ENCODE measurements around the gene RPS6KA1. TPM values are rescaled to one million over a fixed set of nuclear protein-coding genes. Genes with fewer than 3 reads are reported as not detected.

Gene RPS6KA1
- total RNA-seq, 1 donor from 2014 or later, result 175 TPM

DNA sequence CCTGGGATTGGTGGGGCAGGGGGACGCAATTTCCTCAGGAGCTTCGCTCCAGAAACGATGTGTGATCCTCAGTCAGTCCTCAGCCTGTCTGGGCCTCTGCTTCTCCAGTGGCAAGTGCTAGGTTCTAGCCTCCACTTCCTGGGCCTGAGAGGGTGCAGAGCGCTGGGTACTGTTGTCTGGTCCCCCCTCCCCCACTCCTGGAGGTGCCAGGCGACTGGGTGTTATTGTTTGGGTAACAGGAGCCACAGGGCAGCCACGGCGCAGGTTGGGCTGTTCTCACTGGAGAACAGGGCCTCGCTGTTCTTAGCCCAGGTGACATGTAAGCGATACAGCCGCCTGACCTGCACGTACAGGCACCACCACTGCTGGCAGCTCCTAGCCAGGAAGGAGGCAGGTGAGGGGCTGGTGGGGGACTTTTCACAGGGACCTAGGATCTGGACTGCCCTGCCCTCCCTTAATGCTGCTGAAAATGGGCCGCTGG, 2.1 kb downstream of the RPS6KA1 start:
- intact Hi-C loops (cut with micrococcal nuclease), result no loop called here

GRCh38 chr1:26533951-26534509, 4.5 kb downstream of the RPS6KA1 start:
- intact Hi-C loops (cut with micrococcal nuclease), result no loop called here

DNA sequence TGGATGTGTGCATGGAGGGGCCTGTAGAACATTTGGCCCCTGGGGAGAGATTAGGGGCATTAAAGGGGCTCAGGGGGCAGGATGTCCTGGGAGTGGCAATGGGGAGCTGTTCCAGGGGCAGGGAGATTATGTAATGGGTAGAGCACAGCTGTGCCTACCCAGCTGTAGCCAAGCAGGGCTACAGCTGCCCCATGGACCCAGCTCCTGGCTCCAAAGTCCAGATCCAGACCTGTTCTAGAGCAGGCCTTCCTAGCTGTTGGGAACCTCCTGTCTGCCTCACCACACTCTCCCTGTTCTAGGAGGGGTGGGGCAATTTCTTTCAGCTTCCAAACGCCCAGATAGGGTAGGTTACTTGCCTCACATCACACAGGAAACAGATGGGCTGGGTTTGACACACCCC, 5.6 kb downstream of the RPS6KA1 start:
- intact Hi-C loops (cut with micrococcal nuclease), result no loop called here

DNA sequence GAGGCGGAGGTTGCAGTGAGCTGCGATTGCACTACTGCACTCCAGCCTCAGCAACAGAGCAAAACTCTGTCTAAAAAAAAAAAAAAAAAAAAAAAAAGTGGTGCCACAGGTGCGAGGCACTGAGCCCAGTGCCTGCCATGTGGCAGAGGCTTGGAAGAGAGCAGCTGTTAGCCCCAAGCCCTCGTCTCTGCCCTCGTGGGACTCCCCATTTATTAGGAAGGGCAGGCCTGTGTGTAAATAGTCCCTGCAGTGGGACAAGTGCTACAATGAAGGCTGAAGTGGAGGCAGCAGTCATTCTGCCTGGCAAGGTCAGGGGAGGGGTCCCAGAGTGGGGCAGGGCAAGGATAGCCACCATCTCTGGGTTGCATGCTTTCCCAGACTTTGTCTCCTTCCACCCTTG, 6.5 kb downstream of the RPS6KA1 start:
- intact Hi-C loops (cut with micrococcal nuclease), result no loop called here

- intact Hi-C loops (cut with micrococcal nuclease), result no loop called here
These were observed 7.0 kb downstream of the RPS6KA1 start for GRCh38 chr1:26536521-26536920.

- intact Hi-C loops (cut with micrococcal nuclease), result no loop called here
These were observed 8.4 kb downstream of the RPS6KA1 start for GRCh38 chr1:26537951-26538352.

- intact Hi-C loops (cut with micrococcal nuclease), result no loop called here
These were observed 9.2 kb downstream of the RPS6KA1 start for GRCh38 chr1:26538480-26539412.

GRCh38 chr1:26539722-26540121, 10.2 kb downstream of the RPS6KA1 start:
- intact Hi-C loops (cut with micrococcal nuclease), result loop anchor here (5.0 kb wide), 1 partner anchor 158 kb away; the partner anchor contains the start of gene ARID1A

DNA sequence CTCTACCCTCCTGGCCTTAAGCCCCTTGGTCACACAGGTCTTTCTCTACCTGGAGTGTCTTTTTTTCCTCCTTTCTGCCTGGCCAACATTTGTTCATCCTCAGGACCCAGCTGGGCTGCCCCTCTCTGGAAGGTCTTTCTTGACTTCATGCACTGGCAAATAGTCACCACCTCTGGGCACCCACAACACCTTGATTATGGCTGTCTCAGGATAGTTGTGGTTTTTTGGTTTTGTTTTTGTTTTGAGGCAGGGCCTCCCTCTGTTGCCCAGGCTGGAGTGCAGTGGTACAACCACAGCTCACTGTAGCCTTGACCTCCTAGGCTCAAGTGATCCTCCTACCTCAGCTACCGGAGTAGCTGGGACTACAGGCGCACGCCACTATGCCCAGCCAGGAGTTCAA, 10.8 kb downstream of the RPS6KA1 start:
- intact Hi-C loops (cut with micrococcal nuclease), result loop anchor here (5.0 kb wide), 1 partner anchor 157 kb away; the partner anchor contains the start of gene ARID1A

GRCh38 chr1:26541431-26541815, 11.9 kb downstream of the RPS6KA1 start:
- intact Hi-C loops (cut with micrococcal nuclease), result loop anchor here (5.0 kb wide), 1 partner anchor 156 kb away; the partner anchor contains the start of gene ARID1A

GRCh38 chr1:26541816-26542711, 12.5 kb downstream of the RPS6KA1 start:
- intact Hi-C loops (cut with micrococcal nuclease), result loop anchor here (1.0 to 5.0 kb wide), 2 partner anchors 13 to 155 kb away; partner anchors contain the start of genes ARID1A and RPS6KA1

- intact Hi-C loops (cut with micrococcal nuclease), result loop anchor here (1.0 to 5.0 kb wide), 2 partner anchors 14 to 154 kb away; partner anchors contain the start of genes ARID1A and RPS6KA1
These were observed 13.3 kb downstream of the RPS6KA1 start for GRCh38 chr1:26542771-26543451.

- intact Hi-C loops (cut with micrococcal nuclease), result loop anchor here (5.0 kb wide), 1 partner anchor 154 kb away; the partner anchor contains the start of gene ARID1A
These were observed 13.9 kb downstream of the RPS6KA1 start for GRCh38 chr1:26543462-26543861.

- intact Hi-C loops (cut with micrococcal nuclease), result loop anchor here (2.0 to 5.0 kb wide), 2 partner anchors 153 to 245 kb away; partner anchors contain the start of gene ARID1A
These were observed 14.6 kb downstream of the RPS6KA1 start for GRCh38 chr1:26544126-26544525.

DNA sequence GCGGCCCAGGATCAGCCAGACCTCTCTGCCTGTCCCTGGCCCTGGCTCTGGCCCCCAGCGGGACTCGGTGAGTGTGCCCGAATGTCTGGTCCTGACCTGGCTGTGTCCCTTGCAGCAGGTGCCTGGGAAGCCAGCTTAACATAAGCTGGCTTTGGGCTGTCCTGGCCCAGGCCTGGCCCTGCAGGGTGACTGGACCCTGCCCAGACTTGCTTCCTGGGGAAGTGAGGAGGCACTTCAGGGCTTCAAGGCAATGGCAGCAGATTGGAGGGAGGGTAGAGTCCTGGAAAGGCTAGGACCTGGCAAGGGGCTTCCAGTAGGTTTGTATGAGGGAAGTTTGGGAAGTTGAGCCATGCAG, 16.4 kb downstream of the RPS6KA1 start:
- intact Hi-C loops (cut with micrococcal nuclease), result loop anchor here (1.0 to 2.0 kb wide), 3 partner anchors 45 to 243 kb away; no protein-coding TSS in a partner anchor

DNA sequence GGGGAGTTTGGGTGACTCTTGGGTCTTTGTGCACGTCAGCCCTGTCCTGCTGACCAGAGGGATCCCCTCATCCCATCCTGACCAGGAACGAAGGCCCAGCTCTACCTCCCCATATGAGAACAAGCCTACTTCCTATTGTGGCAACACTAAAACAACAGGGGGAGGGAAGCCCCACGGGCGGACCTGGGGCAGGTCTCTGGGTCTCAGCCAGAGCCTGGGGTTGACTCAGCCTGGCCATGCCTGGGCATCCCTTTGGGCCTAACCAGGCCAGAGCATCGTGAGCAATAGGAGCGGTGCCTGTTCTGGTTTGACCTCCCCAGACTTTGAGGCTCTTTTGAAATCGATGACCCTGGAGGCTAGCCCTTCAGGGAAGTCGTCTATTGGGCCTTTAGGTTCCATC, 16.8 kb downstream of the RPS6KA1 start:
- intact Hi-C loops (cut with micrococcal nuclease), result no loop called here

GRCh38 chr1:26546819-26547218, 17.3 kb downstream of the RPS6KA1 start:
- intact Hi-C loops (cut with micrococcal nuclease), result no loop called here

- intact Hi-C loops (cut with micrococcal nuclease), result no loop called here
These were observed 19.3 kb downstream of the RPS6KA1 start for GRCh38 chr1:26548841-26549240.

DNA sequence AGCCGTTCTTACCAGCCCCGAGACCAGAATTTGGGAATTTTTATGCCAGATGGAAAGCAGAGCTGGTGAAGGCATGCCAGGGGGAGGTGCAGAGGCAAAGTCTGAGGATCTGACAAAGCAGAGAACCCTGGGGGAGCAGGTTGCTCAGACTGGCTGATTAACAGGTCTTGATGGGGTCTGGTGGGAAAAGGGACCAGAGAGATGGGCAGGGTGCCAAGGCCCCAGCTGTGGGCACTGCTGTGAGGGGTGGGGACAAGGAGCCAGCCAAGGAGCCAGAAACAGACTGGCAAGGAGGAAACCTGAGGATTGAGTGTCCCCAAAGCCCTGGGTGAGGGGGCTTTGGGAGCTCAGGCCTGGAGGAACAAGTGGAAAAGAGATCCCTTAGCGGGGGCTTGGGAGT, 21.4 kb downstream of the RPS6KA1 start:
- intact Hi-C loops (cut with micrococcal nuclease), result no loop called here

GRCh38 chr1:26552720-26553119, 23.2 kb downstream of the RPS6KA1 start:
- intact Hi-C loops (cut with micrococcal nuclease), result no loop called here

Measured in T-helper 2 cell treated with Interferon-gamma antibody and Interleukin-4, amounts not matched to agents 100 ng/mL and 5 ng/mL, for 36 hours (primary cell).